Heart left ventricle (tissue), 16 donors: ENCODE results near the gene MICOS13. TPM values are rescaled to one million over a fixed set of nuclear protein-coding genes. Genes with fewer than 3 reads are reported as not detected.

ENCODE experiments used
- ATAC-seq, 4 donors: fragments of 200-7000 bp; cut with Tn5 transposase; one replicate each; pipeline ENCODE4 v1.9.1; 2020 to 2022; ENCODE audit warnings: moderate library complexity in 4 of 4, mild to moderate bottlenecking in 3 of 4, moderate number of reproducible peaks in 1 of 4
- DNase-seq, 5 donors: peaks; one replicate each; pipeline ENCODE4 v3.0.0-alpha.2; 2020
- H3K27ac ChIP-seq, 12 donors: fragments of 200-600 bp; sonication (generic) in 4 of 12; one replicate each; pipeline versions ENCODE4 v1.5.0 to v1.8.0; 2016 to 2022; ENCODE audit warnings: mild to moderate bottlenecking in 2 of 12
- H3K27me3 ChIP-seq, 9 donors: fragments of 200-600 bp; sonication (generic) in 2 of 9; one replicate each; pipeline versions ENCODE4 v1.5.1 to v1.8.0; 2016 to 2022; ENCODE audit warnings: mild to moderate bottlenecking in 3 of 9
- H3K36me3 ChIP-seq, 9 donors: fragments of 200-600 bp; sonication (generic) in 2 of 9; one replicate each; pipeline versions ENCODE4 v1.5.0 to v1.8.0; 2018 to 2022; ENCODE audit warnings: mild to moderate bottlenecking in 2 of 9
- H3K4me1 ChIP-seq, 12 donors: fragments of 200-600 bp; sonication (generic) in 4 of 12; one replicate each; pipeline versions ENCODE4 v1.5.0 to v1.8.0; 2016 to 2022; ENCODE audit warnings: mild to moderate bottlenecking in 3 of 12
- H3K4me3 ChIP-seq, 12 donors: fragments of 200-600 bp; sonication (generic) in 4 of 12; one replicate each; pipeline versions ENCODE4 v1.5.0 to v1.8.0; 2017 to 2022; ENCODE audit warnings: mild to moderate bottlenecking in 9 of 12, moderate library complexity in 4 of 12
- H3K9me3 ChIP-seq, 12 donors: fragments of 200-600 bp; sonication (generic) in 4 of 12; one replicate each; pipeline versions ENCODE4 v1.5.0 to v1.8.0; 2016 to 2022; ENCODE audit warnings: mild to moderate bottlenecking in 1 of 12
- POLR2A ChIP-seq, 2 donors: fragments of 450-650 bp; IDR thresholded peaks; one replicate each; pipeline ENCODE4 v1.6.1; 2017; ENCODE audit warnings: antibody characterized with exemption in 2 of 2, mild to moderate bottlenecking in 2 of 2, moderate library complexity in 2 of 2
- WGBS, 4 donors: extraction: QIAGEN DNeasy Blood & Tissue Kit in 2 of 4; methylation state at CpG; one replicate each; pipeline versions ENCODE4 v1.1.5 to v1.1.7; 2013 to 2018; 5-methylcytosine and 5-hydroxymethylcytosine counted together
- intact Hi-C, 10 donors: fragments of 100-400 bp; cut with DNase I; formaldehyde crosslinking; loops; one replicate each; pipeline versions ENCODE4 v1.11.1 to v1.14.2; 2022
- polyA plus RNA-seq, 2 donors: library from polyadenylated mRNA; stranded (reverse); fragments of 200-250 nt; gene quantifications; one replicate each; pipeline ENCODE4 v1.2.3, GENCODE V29; 2013
- total RNA-seq, 9 donors: library from RNA; depleted of rRNA in 2 of 9; stranded (reverse); fragments of >200 nt in 2 of 9; fragmentation: NEBNext Ultra II Directional in 3 of 9; extraction: Animal tissue kit (Norgen Biotek cat#: 25700) in 3 of 9; gene quantifications; one replicate each; pipeline versions ENCODE4 v1.1.0 to v1.2.4, GENCODE V29; 2016 to 2023
- TF ChIP-seq, protein P1 (sequence below), 12 donors: fragments of 200-600 bp; sonication (generic) in 4 of 12; IDR thresholded peaks; one replicate each; pipeline versions ENCODE4 v1.5.0 to v1.8.0; 2018 to 2022; ENCODE audit warnings: antibody characterized with exemption in 12 of 12, mild to moderate bottlenecking in 5 of 12
- donor health status: ischemic (EF 13 %, LVEDD 7.1; RV severe dilation, severe dysfunction).
- donor health status: healthy with polysubstance abuse.
- donor health status: DM: no; HTN: yes; CAD: no.
- donor health status: DM: no; HTN: no; CAD: no.
- donor health status: ischemic (EF 25% LVEDD 6.9; RV normal size, moderate dysfunction).
- donor health status: ischemic (EF 25% LVEDD 5.7; RV mildly dilated, moderate dysfunction).
- donor health status: healthy.
- donor health status: DM: yes; HTN: yes; CAD: no.
- donor health status: ischemic (EF 35%, LVEDD 5.7; RV mildly dilated, moderate dysfunction).
- donor health status: nonischemic (EF 11% LVEDD 7.7; RV severe dilation, severe dysfunction).
- donor health status: DM: yes; HTN: yes; CAD: no.
- donor health status: PGD.
- donor health status: ischemic (EF 29% LVEDD 5.4; RV normal size, mild dysfunction).
- donor health status: nonischemic (EF 23%, LVEDD 6.1; RV moderate dilation, normal function).

Gene MICOS13
- total and polyA plus RNA-seq, 11 donors = 103 to 435 (median 142) TPM

GRCh38 chr19:5665781-5666513, 14.4 kb downstream of the MICOS13 start:
- 73 to 83% (median 80%) methylated on average over 10 of the region's 10 CpGs for WGBS, 4 donors
- no peak for ATAC-seq

DNA sequence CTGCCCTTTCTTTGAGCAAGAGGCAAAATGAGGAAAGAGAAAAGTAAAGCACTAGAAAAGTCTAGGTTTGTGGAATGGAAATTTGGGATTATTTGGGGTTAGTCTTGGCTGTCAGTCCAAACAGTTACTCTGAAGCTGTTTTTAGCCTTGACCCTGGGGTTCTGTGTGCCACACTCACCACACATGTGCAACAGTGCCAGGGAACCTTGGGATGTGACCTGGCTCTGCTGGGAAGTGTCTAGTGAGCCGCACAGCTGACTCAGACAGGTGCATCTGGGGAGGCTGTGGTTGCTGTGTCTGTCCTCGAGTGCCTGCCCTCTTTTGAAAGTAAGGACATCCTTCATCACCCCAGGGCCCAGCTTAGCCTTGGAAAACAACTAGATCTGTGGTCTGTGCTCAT, 15.8 kb downstream of the MICOS13 start:
- intact Hi-C loops = no loop called here
- ATAC-seq = no peak
- DNase-seq = no peak
- peaks cover 0 to 100% (median 100%) of the 10 kb centered on the region in 9 donors for H3K36me3 ChIP-seq
- H3K9me3 ChIP-seq = no peaks in the 10 kb centered on the region
- H3K27ac ChIP-seq = no peak overlapping the region
- 64 to 91% (median 90%) methylated on average over 2 of the region's 2 CpGs for WGBS, 4 donors
- H3K27me3 ChIP-seq = no peaks in the 10 kb centered on the region
- no peak overlapping the region for H3K4me3 ChIP-seq
- H3K4me1 ChIP-seq = no peaks in the 10 kb centered on the region
- no peak for TF ChIP-seq POLR2A (IDR thresholded peaks at IDR 0.05)
- TF ChIP-seq, protein P1, sequence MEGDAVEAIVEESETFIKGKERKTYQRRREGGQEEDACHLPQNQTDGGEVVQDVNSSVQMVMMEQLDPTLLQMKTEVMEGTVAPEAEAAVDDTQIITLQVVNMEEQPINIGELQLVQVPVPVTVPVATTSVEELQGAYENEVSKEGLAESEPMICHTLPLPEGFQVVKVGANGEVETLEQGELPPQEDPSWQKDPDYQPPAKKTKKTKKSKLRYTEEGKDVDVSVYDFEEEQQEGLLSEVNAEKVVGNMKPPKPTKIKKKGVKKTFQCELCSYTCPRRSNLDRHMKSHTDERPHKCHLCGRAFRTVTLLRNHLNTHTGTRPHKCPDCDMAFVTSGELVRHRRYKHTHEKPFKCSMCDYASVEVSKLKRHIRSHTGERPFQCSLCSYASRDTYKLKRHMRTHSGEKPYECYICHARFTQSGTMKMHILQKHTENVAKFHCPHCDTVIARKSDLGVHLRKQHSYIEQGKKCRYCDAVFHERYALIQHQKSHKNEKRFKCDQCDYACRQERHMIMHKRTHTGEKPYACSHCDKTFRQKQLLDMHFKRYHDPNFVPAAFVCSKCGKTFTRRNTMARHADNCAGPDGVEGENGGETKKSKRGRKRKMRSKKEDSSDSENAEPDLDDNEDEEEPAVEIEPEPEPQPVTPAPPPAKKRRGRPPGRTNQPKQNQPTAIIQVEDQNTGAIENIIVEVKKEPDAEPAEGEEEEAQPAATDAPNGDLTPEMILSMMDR (IDR thresholded peaks at IDR 0.05) = no peak

More at GRCh38 chr19:5665781-5666513, 14.4 kb downstream of the MICOS13 start:
- no peak overlapping the region for H3K4me3 ChIP-seq
- intact Hi-C loops = no loop called here
- H3K27me3 ChIP-seq = no peaks in the 10 kb centered on the region
- H3K9me3 ChIP-seq = no peaks in the 10 kb centered on the region
- no peak overlapping the region for H3K27ac ChIP-seq
- peaks cover 0 to 97% (median 90%) of the 10 kb centered on the region in 9 donors for H3K36me3 ChIP-seq
- TF ChIP-seq, protein P1 (IDR thresholded peaks at IDR 0.05) = no peak
- DNase-seq = no peak
- H3K4me1 ChIP-seq = no peaks in the 10 kb centered on the region

- DNase-seq (no peak), ATAC-seq (no peak)
- no peaks in the 10 kb centered on the region for H3K4me1 ChIP-seq
- no peak overlapping the region for H3K27ac ChIP-seq
- WGBS, 4 donors = 88 to 96% (median 94%) methylated on average over 15 to 17 of the region's 17 CpGs
- no peaks in the 10 kb centered on the region for H3K9me3 ChIP-seq
- intact Hi-C loops = no loop called here
- no peak for TF ChIP-seq POLR2A (IDR thresholded peaks at IDR 0.05)
- TF ChIP-seq, protein P1 (IDR thresholded peaks at IDR 0.05) = no peak
- H3K36me3 ChIP-seq = peaks cover 0 to 100% (median 100%) of the 10 kb centered on the region in 9 donors
- H3K4me3 ChIP-seq = no peak overlapping the region
- no peaks in the 10 kb centered on the region for H3K27me3 ChIP-seq
Measured at GRCh38 chr19:5663904-5664303, 16.4 kb downstream of the MICOS13 start.

DNA sequence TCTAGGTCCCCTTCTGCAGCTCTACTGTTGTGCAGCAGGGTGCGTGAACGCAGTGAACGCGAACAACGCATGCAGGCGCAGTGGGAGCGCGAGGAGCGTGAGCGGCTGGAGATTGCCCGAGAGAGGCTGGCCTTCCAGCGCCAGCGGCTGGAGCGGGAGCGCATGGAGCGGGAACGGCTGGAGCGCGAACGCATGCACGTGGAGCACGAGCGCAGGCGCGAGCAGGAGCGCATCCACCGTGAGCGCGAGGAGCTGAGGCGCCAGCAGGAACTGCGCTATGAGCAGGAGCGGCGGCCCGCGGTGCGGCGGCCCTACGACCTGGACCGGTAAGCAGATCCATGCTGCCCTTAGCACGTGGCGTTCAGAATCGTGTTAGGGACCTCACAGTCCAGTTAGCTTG, 18.8 kb downstream of the MICOS13 start:
- intact Hi-C loops = no loop called here
- no peak for TF ChIP-seq POLR2A (IDR thresholded peaks at IDR 0.05)
- TF ChIP-seq, protein P1 (IDR thresholded peaks at IDR 0.05) = no peak
- DNase-seq = no peak
- Histone ChIP-seq H3K4me1 (no peaks in the 10 kb centered on the region), H3K9me3 (no peaks in the 10 kb centered on the region), H3K27ac (no peak overlapping the region), H3K27me3 (no peaks in the 10 kb centered on the region), H3K4me3 (no peak overlapping the region), H3K36me3 (peaks cover 0 to 100% (median 100%) of the 10 kb centered on the region in 9 donors)
- peak in 1 of 4 donors; percentile 12 for ATAC-seq
- 97 to 99% (median 98%) methylated on average over 42 of the region's 42 CpGs for WGBS, 4 donors
